H9 (cell line): ENCODE measurements around the gene PSMB1. TPM values are rescaled to one million over a fixed set of nuclear protein-coding genes. Genes with fewer than 3 reads are reported as not detected.

Experiments used
- DNase-seq: peaks from one replicate; pipeline ENCODE4 v3.0.0-alpha.2; 2017
- H2AFZ ChIP-seq: one replicate; pipeline ENCODE4 v1.6.1; 2013; ENCODE audit warnings: mild to moderate bottlenecking, low read length, control low read depth, moderate library complexity
- H2AK5ac ChIP-seq: 2 replicates; pipeline ENCODE4 v1.6.1; 2013; ENCODE audit warnings: low read length, control low read depth, mixed read lengths; ENCODE audit not compliant: insufficient read length
- H2BK120ac ChIP-seq: one replicate; pipeline ENCODE4 v1.6.1; 2013; ENCODE audit warnings: low read depth, mild to moderate bottlenecking, low read length, control low read depth, inconsistent platforms; ENCODE audit not compliant: poor library complexity, severe bottlenecking
- H2BK12ac ChIP-seq: 2 replicates; pipeline ENCODE4 v1.6.1; 2013; ENCODE audit warnings: low read length, control low read depth, mixed read lengths, low read depth; ENCODE audit not compliant: insufficient read length
- H2BK15ac ChIP-seq: 2 replicates; pipeline ENCODE4 v1.6.1; 2013; ENCODE audit warnings: low read depth, low read length, control low read depth
- H2BK20ac ChIP-seq: one replicate; pipeline ENCODE4 v1.6.1; 2013; ENCODE audit warnings: low read depth, mild to moderate bottlenecking, low read length, control low read depth, inconsistent platforms; ENCODE audit not compliant: poor library complexity, severe bottlenecking
- H2BK5ac ChIP-seq: 2 replicates; pipeline ENCODE4 v1.6.1; 2013; ENCODE audit warnings: low read length, control low read depth, mixed read lengths; ENCODE audit not compliant: insufficient read length
- H3K14ac ChIP-seq: 2 replicates; pipeline ENCODE4 v1.6.1; 2013; ENCODE audit warnings: low read length, control low read depth; ENCODE audit not compliant: insufficient read depth
- H3K18ac ChIP-seq: 2 replicates; pipeline ENCODE4 v1.6.1; 2013; ENCODE audit warnings: low read depth, mild to moderate bottlenecking, mixed read lengths, low read length, control low read depth; ENCODE audit not compliant: insufficient read length
- H3K23ac ChIP-seq: 2 replicates; pipeline ENCODE4 v1.6.1; 2013; ENCODE audit warnings: low read length, control low read depth, mixed read lengths, low read depth; ENCODE audit not compliant: insufficient read length
- H3K23me2 ChIP-seq: 2 replicates; pipeline ENCODE4 v1.6.1; 2013; ENCODE audit warnings: low read depth, mild to moderate bottlenecking, mixed read lengths, low read length, control low read depth; ENCODE audit not compliant: insufficient read length, poor library complexity, severe bottlenecking
- H3K27ac ChIP-seq: 2 replicates; pipeline ENCODE4 v1.5.1; 2013; ENCODE audit warnings: low read length, control low read depth, mixed read lengths, low read depth; ENCODE audit not compliant: insufficient read length
- H3K27me3 ChIP-seq: 2 replicates; pipeline ENCODE4 v1.6.1; 2013; ENCODE audit warnings: low read length, control low read depth, inconsistent platforms; ENCODE audit not compliant: insufficient read depth
- H3K4ac ChIP-seq: 2 replicates; pipeline ENCODE4 v1.6.1; 2013; ENCODE audit warnings: low read depth, mild to moderate bottlenecking, control low read depth, inconsistent platforms, low read length, moderate library complexity
- H3K4me1 ChIP-seq: 2 replicates; pipeline ENCODE4 v1.6.1; 2013; ENCODE audit warnings: low read length, control low read depth, inconsistent platforms; ENCODE audit not compliant: insufficient read depth
- H3K4me2 ChIP-seq: 2 replicates; pipeline ENCODE4 v1.6.1; 2013; ENCODE audit warnings: low read length, control low read depth, mixed read lengths; ENCODE audit not compliant: insufficient read length, insufficient read depth
- H3K56ac ChIP-seq: 2 replicates; pipeline ENCODE4 v1.6.1; 2013; ENCODE audit warnings: low read depth, mild to moderate bottlenecking, mixed read lengths, low read length, control low read depth; ENCODE audit not compliant: insufficient read length
- H3K79me1 ChIP-seq: 2 replicates; pipeline ENCODE4 v1.6.1; 2013; ENCODE audit warnings: low read depth, mild to moderate bottlenecking, moderate library complexity, low read length, control low read depth, inconsistent platforms; ENCODE audit not compliant: insufficient read depth, poor library complexity, severe bottlenecking
- H3K79me2 ChIP-seq: 2 replicates; pipeline ENCODE4 v1.6.1; 2013; ENCODE audit warnings: low read length, control low read depth, inconsistent platforms; ENCODE audit not compliant: insufficient read depth
- H3K9ac ChIP-seq: 2 replicates; pipeline ENCODE4 v1.6.1; 2013; ENCODE audit warnings: low read length, control low read depth, mixed read lengths; ENCODE audit not compliant: insufficient read length; ENCODE audit errors: extremely low read depth
- H3K9me3 ChIP-seq: one replicate; pipeline ENCODE4 v1.6.1; 2013; ENCODE audit warnings: low read depth, low read length, inconsistent platforms; ENCODE audit not compliant: control insufficient read depth
- H3T11ph ChIP-seq: one replicate; pipeline ENCODE4 v1.6.1; 2013; ENCODE audit warnings: mild to moderate bottlenecking, low read length, control low read depth, inconsistent platforms
- H4K20me1 ChIP-seq: one replicate; pipeline ENCODE4 v1.6.1; 2013; ENCODE audit not compliant: control insufficient read depth, insufficient read length, insufficient read depth
- H4K5ac ChIP-seq: 2 replicates; pipeline ENCODE4 v1.6.1; 2013; ENCODE audit warnings: low read depth, mild to moderate bottlenecking, mixed read lengths, low read length, control low read depth; ENCODE audit not compliant: insufficient read length
- H4K8ac ChIP-seq: replicated peaks from 2 replicates; pipeline ENCODE4 v1.6.1; 2013; ENCODE audit warnings: low read length, control low read depth, mixed read lengths, low read depth; ENCODE audit not compliant: insufficient read length
- H4K91ac ChIP-seq: 2 replicates; pipeline ENCODE4 v1.6.1; 2013; ENCODE audit warnings: low read depth, mild to moderate bottlenecking, moderate library complexity, mixed read lengths, low read length, control low read depth; ENCODE audit not compliant: insufficient read length
- H3K27ac Mint-ChIP-seq, 3 experiments: 2 replicates in 2 of 3; 3 replicates in 1 of 3; pipeline ENCODE4 v1.8.0; 2020 to 2021; ENCODE audit warnings: mixed read lengths in 3 of 3, mild to moderate bottlenecking in 1 of 3, moderate library complexity in 1 of 3
- H3K27me3 Mint-ChIP-seq: 2 replicates; pipeline ENCODE4 v1.8.0; 2021; ENCODE audit warnings: low read depth, mild to moderate bottlenecking, moderate library complexity, mixed read lengths
- H3K36me3 Mint-ChIP-seq, 3 experiments: 2 replicates in 2 of 3; 3 replicates in 1 of 3; pipeline ENCODE4 v1.8.0; 2020 to 2021; ENCODE audit warnings: low read depth in 3 of 3, mixed read lengths in 3 of 3; ENCODE audit not compliant: insufficient read depth in 1 of 3
- H3K4me1 Mint-ChIP-seq, 2 experiments: 2 replicates each; pipeline ENCODE4 v1.8.0; 2020; ENCODE audit warnings: mixed read lengths in 2 of 2
- H3K4me3 Mint-ChIP-seq, 2 experiments: 2 replicates in 1 of 2; 3 replicates in 1 of 2; pipeline ENCODE4 v1.8.0; 2020 to 2021; ENCODE audit warnings: mild to moderate bottlenecking in 2 of 2, mixed read lengths in 2 of 2, moderate library complexity in 1 of 2
- H3K9me3 Mint-ChIP-seq, 2 experiments: 2 replicates in 1 of 2; 3 replicates in 1 of 2; pipeline ENCODE4 v1.8.0; 2020; ENCODE audit warnings: mild to moderate bottlenecking in 2 of 2, mixed read lengths in 2 of 2, moderate library complexity in 1 of 2
- CTCF ChIP-seq: fragments of 200-600 bp; sonication (generic); conservative IDR thresholded peaks from 3 replicates; pipeline ENCODE4 v1.8.0; 2021; ENCODE audit warnings: antibody characterized with exemption, mild to moderate bottlenecking
- WGBS: extraction: QIAGEN DNeasy Blood & Tissue Kit; methylation state at CpG from one replicate; pipeline ENCODE4 v1.1.7; 2013; ENCODE audit warnings: missing lambda C conversion rate, low lambda C conversion rate, mixed read lengths; ENCODE audit not compliant: insufficient read length; ENCODE audit errors: extremely low coverage; 5-methylcytosine and 5-hydroxymethylcytosine counted together
- total RNA-seq: library from RNA; stranded (reverse); gene quantifications from 2 replicates; pipeline ENCODE4 v1.2.1, GENCODE V29; 2021

PSMB1 gene
- total RNA-seq, 1 experiment from 2014 or later: 245 TPM

- Histone ChIP-seq H4K20me1 (no peaks in the 10 kb centered on the region), H3K79me2 (no peaks in the 10 kb centered on the region), H3K4ac (no peak overlapping the region), H3K14ac (no peak overlapping the region), H2BK15ac (no peak overlapping the region), H3K27ac (no peak overlapping the region), H2BK120ac (no peak overlapping the region), H2BK5ac (no peak overlapping the region), H2AFZ (no peak overlapping the region), H3K27me3 (no peaks in the 10 kb centered on the region), H2AK5ac (no peak overlapping the region), H3K4me1 (no peaks in the 10 kb centered on the region), H2BK12ac (no peak overlapping the region), H4K5ac (no peak overlapping the region), H3T11ph (no peak overlapping the region), H4K91ac (no peak overlapping the region), H3K4me2 (no peak overlapping the region), H3K23me2 (no peaks in the 10 kb centered on the region), H3K9ac (no peak overlapping the region), H4K8ac (no peak overlapping the region), H3K9me3 (no peaks in the 10 kb centered on the region), H2BK20ac (no peak overlapping the region), H3K23ac (no peak overlapping the region), H3K18ac (no peak overlapping the region), H3K79me1 (no peaks in the 10 kb centered on the region), H3K56ac (no peak overlapping the region)
- Mint-ChIP-seq H3K36me3 (no peaks in the 10 kb centered on the region; a peak in 1 of 7 replicates), H3K4me3 (no peak overlapping the region), H3K27me3 (peaks cover 3% of the 10 kb centered on the region; the same call in 1 of the 2 replicates), H3K9me3 (peaks cover 0 to 4% of the 10 kb centered on the region in 2 experiments; a peak in 2 of 5 replicates), H3K27ac (no peak overlapping the region), H3K4me1 (peaks cover 8 to 12% of the 10 kb centered on the region in 2 experiments)
- DNase-seq: no peak
- no peak for TF ChIP-seq CTCF
- WGBS: no CpG with 5 or more reads among the region's 5 CpGs
Measured at GRCh38 chr6:170524172-170524502, 29.0 kb downstream of the PSMB1 start.
